Stimulated activated naive B cell treated with anti-CD40 and anti-IgM and Interleukin-4, amounts not matched to agents 10 μg/mL and 1 μg/mL and 100 μg/mL, for 72 hours (primary cell): ENCODE measurements around the gene PRAC1.

Source experiments
- ATAC-seq, 2 donors: fragments of 150-1000 bp; cut with Tn5 transposase; replicated peaks; 2 replicates each; pipeline ENCODE4 v1.10.0; 2021; ENCODE audit warnings: moderate library complexity in 1 of 2
- DNase-seq: peaks from one replicate; pipeline ENCODE4 v3.0.0; 2021
- H3K27ac Mint-ChIP-seq: one replicate; pipeline ENCODE4 v1.8.0; 2022; ENCODE audit warnings: mild to moderate bottlenecking, mixed read lengths
- H3K27me3 Mint-ChIP-seq, 2 donors: one replicate each; pipeline ENCODE4 v1.8.0; 2022; ENCODE audit warnings: mixed read lengths in 2 of 2
- H3K36me3 Mint-ChIP-seq, 2 donors: one replicate each; pipeline ENCODE4 v1.8.0; 2022; ENCODE audit warnings: mixed read lengths in 2 of 2, mild to moderate bottlenecking in 1 of 2
- H3K4me1 Mint-ChIP-seq, 2 donors: one replicate each; pipeline ENCODE4 v1.8.0; 2022; ENCODE audit warnings: mixed read lengths in 2 of 2, mild to moderate bottlenecking in 1 of 2
- H3K4me3 Mint-ChIP-seq, 2 donors: one replicate each; pipeline ENCODE4 v1.8.0; 2022; ENCODE audit warnings: mild to moderate bottlenecking in 2 of 2, mixed read lengths in 2 of 2, moderate library complexity in 1 of 2
- H3K9me3 Mint-ChIP-seq, 2 donors: one replicate each; pipeline ENCODE4 v1.8.0; 2022; ENCODE audit warnings: mixed read lengths in 2 of 2, mild to moderate bottlenecking in 1 of 2

PRAC1 gene

DNA sequence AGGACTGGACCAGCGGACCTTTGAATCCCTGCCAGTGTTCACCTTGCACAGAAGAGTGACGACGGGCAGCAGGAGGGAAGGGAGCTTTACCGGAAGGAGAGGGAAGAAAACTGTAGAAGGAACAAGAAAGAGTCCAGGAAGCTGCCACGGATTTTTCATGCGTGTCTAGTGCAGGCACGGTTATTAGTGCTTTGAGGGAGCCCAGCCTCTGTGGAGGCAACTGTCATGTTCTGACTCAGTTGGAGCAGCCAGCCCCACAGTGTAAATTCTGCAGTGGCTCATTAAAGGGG, 12.7 kb upstream of the PRAC1 start:
- Mint-ChIP-seq H3K36me3 (peaks cover 1 to 3% of the 10 kb centered on the region in 2 donors), H3K27me3 (peaks cover 79 to 91% of the 10 kb centered on the region in 2 donors), H3K4me1 (peaks cover 17 to 38% of the 10 kb centered on the region in 2 donors), H3K27ac (no peak overlapping the region), H3K9me3 (peaks cover 0 to 2% of the 10 kb centered on the region in 2 donors), H3K4me3 (no peak overlapping the region)
- no peak for DNase-seq
- no peak for ATAC-seq

DNA sequence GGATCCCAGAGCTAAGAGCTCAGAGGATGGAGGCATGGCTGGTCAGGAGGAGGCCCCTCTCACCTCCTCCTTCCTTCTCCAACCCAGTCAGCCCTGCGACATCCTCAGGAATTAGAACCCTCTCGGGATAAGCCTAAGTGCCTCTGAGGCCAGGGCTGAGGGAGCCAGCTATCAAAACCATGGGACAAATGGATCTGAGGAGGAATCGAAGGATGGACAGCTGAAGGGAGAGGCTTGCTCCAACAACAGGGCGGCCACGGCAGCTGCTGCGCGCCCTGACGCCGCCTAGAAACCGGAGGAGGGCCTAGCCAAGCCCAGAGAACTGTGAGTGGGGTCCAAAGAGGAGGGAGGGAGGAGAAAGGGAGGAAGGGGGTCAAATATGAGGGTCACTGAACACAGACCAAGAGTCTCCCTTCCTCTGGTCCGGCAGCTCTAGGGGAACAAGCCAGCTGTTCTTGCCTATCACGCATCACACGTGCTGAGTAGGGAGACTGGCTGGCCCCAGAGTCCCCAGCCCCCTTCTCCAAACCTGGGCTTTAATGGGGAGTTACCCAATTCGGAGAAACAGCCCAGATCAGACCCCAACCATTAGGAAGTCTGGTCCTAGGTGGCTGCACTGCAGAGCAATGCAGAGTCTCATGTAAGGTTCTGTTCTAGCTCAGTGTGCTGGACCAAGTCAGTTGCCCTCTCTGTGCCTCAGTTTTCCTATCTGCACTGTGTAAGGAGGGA, 12.2 kb upstream of the PRAC1 start:
- no peak for ATAC-seq

DNA sequence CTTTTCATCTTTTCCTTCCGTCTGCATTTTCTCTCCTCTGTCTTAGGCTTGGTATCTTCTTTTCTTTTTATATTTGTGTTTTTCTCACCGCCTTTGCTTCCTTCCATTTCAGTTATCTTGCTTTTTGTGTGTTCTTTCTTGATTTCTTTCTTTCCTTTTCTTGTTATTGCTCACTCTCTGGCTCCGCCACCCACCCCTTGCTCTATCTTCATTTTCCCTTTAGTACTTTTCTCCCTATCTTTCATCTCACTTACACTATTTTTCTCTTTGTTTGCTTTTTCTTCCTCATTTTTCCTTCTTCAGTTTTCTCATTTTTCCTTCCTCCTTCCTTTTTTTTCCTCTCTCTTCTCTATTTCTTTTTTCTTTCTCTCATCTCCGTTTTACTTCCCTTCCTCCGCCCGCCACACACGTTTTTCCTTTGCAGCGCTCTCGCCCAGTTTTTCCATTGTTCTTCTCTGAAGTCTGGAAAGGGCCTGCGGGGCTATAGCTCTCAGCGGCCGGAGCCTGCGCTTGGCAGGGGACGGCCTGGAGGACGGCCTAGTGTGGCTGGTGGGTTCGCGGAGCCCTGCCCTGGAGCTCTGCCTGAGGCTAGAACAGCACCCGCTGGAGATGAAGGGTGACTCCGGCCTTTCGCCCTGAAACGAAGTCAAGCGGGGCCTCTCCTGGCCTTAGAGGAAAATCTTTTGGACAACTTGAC, 11.5 kb upstream of the PRAC1 start:
- Mint-ChIP-seq H3K27ac (peak overlapping the region; percentile 49), H3K36me3 (peaks cover 0 to 1% of the 10 kb centered on the region in 2 donors), H3K4me3 (peak overlapping the region; percentile 22 to 48), H3K27me3 (peaks cover 80 to 94% of the 10 kb centered on the region in 2 donors), H3K4me1 (peaks cover 23 to 38% of the 10 kb centered on the region in 2 donors), H3K9me3 (peaks cover 0 to 2% of the 10 kb centered on the region in 2 donors)
- DNase-seq (no peak), ATAC-seq (no peak)

More for the DNA sequence above, 12.2 kb upstream of the PRAC1 start:
- no peak for DNase-seq
- Mint-ChIP-seq H3K27me3 (peaks cover 80 to 94% of the 10 kb centered on the region in 2 donors), H3K4me1 (peaks cover 18 to 39% of the 10 kb centered on the region in 2 donors), H3K27ac (no peak overlapping the region), H3K36me3 (peaks cover 1 to 3% of the 10 kb centered on the region in 2 donors), H3K9me3 (peaks cover 0 to 2% of the 10 kb centered on the region in 2 donors), H3K4me3 (no peak overlapping the region)

DNA sequence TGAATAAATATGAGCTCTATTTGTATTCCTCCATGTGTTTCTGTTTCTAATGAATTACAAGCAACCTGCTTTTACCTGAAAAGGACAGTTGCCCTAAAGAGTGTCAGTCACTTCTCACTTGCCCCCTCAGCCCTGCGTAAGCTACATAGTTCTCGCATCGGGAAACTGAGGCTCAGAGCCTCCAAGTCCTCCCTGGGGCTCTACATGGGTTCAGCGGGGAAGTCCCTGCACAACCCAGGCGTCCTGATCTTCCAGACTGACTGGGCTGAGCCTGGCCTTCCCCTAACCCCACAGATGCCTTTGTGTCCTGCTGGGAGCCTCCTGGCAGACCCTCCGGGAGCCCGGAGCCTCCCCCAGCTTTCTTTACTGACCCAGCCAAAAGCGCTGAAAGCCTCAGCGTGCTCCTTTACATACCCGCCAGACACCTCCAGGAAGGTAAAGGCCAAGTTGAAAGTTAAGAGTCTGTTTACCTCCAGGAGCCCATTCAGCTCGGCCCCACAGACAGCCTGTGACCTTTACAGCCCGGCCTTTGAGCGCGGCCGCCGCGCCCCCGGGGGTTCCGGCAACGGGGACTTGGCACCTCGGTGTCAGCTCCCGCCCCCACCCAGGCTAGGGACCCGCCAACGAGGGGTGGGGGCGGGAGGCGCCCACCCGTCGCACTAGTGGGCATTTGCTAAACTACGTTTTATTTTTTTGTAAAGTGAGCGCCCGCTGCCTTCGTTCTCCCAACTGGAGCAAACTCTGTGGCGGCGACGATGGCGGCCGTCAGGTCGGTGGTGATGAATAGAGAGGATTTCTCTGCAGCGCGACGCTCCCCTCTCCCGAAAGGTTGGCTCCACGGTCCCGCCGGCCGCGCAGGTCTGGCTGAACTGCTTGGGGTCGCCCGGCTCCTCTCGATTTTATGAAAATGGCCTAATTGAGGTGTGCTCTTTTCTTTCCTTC, 10.6 kb upstream of the PRAC1 start:
- Mint-ChIP-seq H3K4me3 (peak overlapping the region; percentile 22 to 48), H3K9me3 (peaks cover 0 to 2% of the 10 kb centered on the region in 2 donors), H3K36me3 (peaks cover 0 to 3% of the 10 kb centered on the region in 2 donors), H3K27ac (peak overlapping the region; percentile 49), H3K4me1 (peaks cover 28 to 43% of the 10 kb centered on the region in 2 donors), H3K27me3 (peaks cover 79 to 96% of the 10 kb centered on the region in 2 donors)
- ATAC-seq (no peak), DNase-seq (no peak)

DNA sequence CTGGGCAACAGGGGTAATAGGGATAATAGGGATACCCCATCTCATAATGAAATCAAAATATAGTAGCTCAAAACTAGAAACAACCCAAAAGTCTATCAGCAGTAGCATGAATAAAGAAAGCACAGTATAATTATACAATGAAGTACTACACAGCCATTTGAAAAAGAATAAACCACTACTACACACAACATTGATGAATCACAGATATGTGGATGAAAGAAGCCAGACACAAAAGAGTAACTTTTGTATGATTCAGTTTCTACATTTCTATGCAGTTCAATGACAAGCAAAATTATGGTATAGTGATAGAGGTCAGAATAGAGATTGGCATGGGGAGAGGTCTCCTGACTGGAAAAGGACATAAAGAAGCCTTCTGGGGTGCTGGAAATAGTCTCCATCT, 9.0 kb upstream of the PRAC1 start:
- H3K27ac Mint-ChIP-seq, result no peak overlapping the region
- H3K4me3 Mint-ChIP-seq, result no peak overlapping the region
- no peak for ATAC-seq
- H3K4me1 Mint-ChIP-seq, result peaks cover 30 to 49% of the 10 kb centered on the region in 2 donors
- no peak for DNase-seq
- peaks cover 83 to 97% of the 10 kb centered on the region in 2 donors for H3K27me3 Mint-ChIP-seq
- H3K9me3 Mint-ChIP-seq, result no peaks in the 10 kb centered on the region
- peaks cover 0 to 3% of the 10 kb centered on the region in 2 donors for H3K36me3 Mint-ChIP-seq

DNA sequence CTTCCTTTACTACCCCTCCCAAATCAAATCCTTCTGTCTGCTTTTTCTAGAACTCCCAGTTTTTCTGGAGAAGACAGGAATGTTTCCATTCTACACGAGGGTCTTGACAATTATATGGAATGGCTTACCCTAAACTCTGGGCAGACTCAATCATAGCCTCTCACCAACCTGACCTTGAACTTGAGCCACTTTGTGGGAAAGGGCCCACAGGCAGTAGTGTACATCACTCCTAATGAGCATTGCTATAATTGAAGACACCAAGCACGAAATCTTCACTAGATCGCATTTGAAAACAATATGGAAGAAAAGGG, 7.9 kb upstream of the PRAC1 start:
- no peak for DNase-seq
- Mint-ChIP-seq H3K36me3 (peaks cover 0 to 3% of the 10 kb centered on the region in 2 donors), H3K27ac (no peak overlapping the region), H3K4me3 (no peak overlapping the region), H3K27me3 (peaks cover 84 to 97% of the 10 kb centered on the region in 2 donors), H3K4me1 (peaks cover 30 to 56% of the 10 kb centered on the region in 2 donors), H3K9me3 (no peaks in the 10 kb centered on the region)
- no peak for ATAC-seq

DNA sequence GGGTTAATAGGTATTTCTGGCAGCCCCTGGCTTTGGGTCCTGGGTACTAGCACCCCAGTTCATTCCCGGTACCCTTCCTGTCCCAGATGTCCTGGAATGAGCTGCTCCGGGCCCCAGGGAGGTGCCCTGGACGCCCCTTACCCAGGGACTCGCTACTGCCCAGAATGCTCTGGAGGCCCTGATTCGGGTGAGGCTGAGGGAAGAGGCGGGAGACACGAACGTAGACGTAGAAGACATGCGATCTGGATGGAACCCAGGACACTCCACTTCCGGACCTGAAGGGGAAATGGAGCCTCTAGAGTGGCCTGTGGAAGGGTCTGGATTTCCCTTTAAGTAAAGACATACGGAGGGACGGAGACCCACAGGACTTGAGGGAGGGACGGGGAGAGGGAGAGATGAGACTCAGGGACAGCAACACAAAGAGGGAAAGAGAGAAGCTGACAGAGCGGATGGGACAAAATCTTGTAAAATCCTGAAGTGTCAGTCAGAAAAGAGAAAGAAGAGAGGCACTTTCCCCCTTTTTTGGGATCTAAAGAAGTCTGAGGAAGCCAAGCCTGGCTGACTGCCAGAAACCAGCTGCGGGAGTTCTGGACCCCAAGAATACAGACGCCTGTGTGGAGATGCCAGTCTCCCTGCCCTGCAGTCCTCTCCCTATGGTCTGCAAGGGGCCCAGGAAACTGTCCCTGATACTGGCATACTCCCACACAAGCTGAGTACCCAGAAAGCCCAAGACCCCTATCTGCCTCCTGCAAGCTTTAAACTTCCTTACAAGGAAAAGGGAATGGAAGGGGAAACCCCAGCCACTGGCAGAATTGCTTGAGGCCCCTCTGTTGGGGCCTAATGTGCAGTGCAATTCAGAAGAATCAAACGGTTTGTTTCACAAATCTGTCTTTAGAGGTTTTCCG, 7.3 kb upstream of the PRAC1 start:
- no peak for ATAC-seq
- Mint-ChIP-seq H3K27ac (no peak overlapping the region), H3K4me3 (no peak overlapping the region), H3K9me3 (no peaks in the 10 kb centered on the region), H3K36me3 (peaks cover 0 to 4% of the 10 kb centered on the region in 2 donors), H3K4me1 (peaks cover 30 to 56% of the 10 kb centered on the region in 2 donors), H3K27me3 (peaks cover 84 to 97% of the 10 kb centered on the region in 2 donors)
- no peak for DNase-seq

DNA sequence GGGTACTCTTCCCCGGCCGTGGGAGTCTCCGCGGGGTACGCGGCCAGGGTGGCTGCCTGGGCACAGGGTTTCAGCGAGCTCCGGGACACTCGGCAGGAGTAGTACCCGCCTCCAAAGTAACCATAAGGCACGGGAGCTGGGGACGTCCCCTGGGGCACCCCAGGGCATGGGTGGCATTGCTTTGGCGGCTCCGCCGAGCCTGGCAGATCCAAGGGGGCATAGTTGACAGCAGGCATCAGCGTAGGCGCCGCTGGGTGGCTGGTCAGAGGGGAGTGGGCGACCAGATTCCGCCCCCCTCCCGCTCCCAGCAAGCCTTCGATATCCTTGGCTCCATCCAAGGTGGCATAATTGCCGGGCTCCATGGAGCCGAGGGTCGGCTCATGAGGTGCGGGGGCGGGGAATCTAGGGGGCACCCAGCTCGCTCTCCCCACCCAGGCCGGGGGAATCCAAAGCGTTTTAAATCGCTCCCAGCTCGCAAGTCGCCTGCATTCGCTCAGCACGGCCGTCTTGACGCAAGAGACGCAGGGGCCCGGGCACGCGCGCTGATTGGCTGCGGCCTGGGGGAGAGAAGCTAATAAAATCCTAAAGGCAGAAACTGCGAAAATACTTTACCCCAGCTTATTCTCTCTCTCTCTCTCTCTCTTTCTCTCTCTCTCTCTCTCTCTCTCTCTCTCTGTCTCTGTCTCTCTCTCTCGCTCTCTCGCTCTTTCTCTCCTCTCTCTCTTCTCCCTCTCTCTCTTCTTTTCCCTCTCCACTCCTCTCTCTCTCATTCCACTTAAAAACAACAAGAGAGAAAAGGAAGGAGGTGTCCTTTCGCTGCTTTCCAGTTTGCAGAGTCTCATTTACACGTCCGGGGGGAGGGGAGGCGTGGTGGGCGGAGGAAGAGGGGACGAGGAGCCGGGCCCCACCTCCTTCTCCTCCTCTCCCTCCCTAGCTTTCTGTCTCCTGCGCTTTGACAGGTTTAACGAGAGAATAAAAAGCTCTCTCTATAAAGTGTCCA, 6.2 kb upstream of the PRAC1 start, which contains the start of gene HOXB13:
HOXB13 (minus strand) TSS at position 519 of the 1,000 bp plus-strand sequence; CDS start at position 362, 157 bp downstream.
- Mint-ChIP-seq H3K27me3 (peaks cover 84 to 97% of the 10 kb centered on the region in 2 donors), H3K36me3 (peaks cover 0 to 5% of the 10 kb centered on the region in 2 donors), H3K4me1 (peaks cover 26 to 56% of the 10 kb centered on the region in 2 donors), H3K27ac (peak within 1 kb of the TSS; percentile 27), H3K9me3 (no peaks in the 10 kb centered on the region), H3K4me3 (peak within 1 kb of the TSS; percentile 66 to 67)
- ATAC-seq (no peak), DNase-seq (no peak)

DNA sequence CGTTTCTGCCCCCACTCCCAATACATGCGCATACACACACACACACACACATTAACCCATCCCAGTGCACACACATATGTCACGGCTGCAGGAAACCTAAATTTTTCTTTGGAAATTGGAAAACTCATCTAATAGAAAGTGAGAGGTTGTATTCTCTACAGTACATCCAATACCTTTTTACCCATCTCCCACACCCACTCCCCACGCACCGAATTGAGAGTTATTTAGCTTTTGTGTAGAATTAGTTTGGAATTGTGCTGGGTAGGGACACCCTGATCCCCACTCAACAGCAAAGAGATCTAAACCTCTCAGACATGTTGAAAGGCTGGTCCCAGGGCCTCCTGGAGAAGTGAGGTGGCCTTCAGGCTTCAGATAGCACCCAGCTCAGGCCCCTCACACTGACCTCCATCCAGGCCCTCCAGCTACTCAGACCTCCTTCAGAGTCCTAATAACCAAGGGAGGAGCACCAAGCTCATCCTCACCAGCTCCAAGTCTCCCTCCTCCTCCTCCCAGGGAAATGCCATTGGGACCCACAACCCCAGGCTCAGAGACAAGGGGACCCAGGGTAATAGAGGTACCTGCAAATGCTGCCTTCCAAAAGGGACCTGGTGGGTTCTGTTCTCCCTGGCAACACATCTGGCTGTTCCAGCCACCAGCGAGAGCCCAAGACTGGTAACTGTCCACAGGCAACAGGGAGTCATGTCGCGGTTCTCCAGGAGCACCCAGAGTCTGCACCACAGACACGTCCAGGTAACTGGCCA, 5.3 kb upstream of the PRAC1 start:
- H3K9me3 Mint-ChIP-seq, result no peaks in the 10 kb centered on the region
- DNase-seq (no peak), ATAC-seq (peak; percentile 38 to 50)
- peak overlapping the region; percentile 57 for H3K27ac Mint-ChIP-seq
- peaks cover 86 to 97% of the 10 kb centered on the region in 2 donors for H3K27me3 Mint-ChIP-seq
- H3K4me3 Mint-ChIP-seq, result peak overlapping the region; percentile 59 to 67
- peaks cover 21 to 56% of the 10 kb centered on the region in 2 donors for H3K4me1 Mint-ChIP-seq
- H3K36me3 Mint-ChIP-seq, result peaks cover 0 to 5% of the 10 kb centered on the region in 2 donors

DNA sequence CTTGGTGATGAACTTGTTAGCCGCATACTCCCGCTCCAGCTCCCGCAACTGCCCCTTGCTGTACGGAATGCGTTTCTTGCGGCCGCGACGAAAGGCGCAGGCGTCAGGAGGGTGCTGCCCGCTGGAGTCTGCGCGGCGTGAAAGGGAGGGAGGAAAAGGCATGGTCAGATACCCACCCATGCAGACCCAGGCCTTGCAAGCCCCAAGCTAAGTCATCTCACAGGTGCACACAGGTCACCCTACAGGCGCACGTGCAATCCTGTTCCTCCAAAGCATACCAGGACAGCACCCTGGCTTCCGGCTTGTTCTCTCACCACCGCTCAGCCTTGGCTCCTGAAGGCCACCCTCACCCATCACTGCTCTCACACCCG, 4.6 kb upstream of the PRAC1 start:
- H3K4me1 Mint-ChIP-seq, result peaks cover 21 to 56% of the 10 kb centered on the region in 2 donors
- H3K9me3 Mint-ChIP-seq, result no peaks in the 10 kb centered on the region
- H3K27ac Mint-ChIP-seq, result peak overlapping the region; percentile 57
- DNase-seq (no peak), ATAC-seq (peak; percentile 52 to 54)
- H3K4me3 Mint-ChIP-seq, result peak overlapping the region in 1 of 2 donors; percentile 52
- peaks cover 0 to 5% of the 10 kb centered on the region in 2 donors for H3K36me3 Mint-ChIP-seq
- H3K27me3 Mint-ChIP-seq, result peaks cover 88 to 97% of the 10 kb centered on the region in 2 donors

DNA sequence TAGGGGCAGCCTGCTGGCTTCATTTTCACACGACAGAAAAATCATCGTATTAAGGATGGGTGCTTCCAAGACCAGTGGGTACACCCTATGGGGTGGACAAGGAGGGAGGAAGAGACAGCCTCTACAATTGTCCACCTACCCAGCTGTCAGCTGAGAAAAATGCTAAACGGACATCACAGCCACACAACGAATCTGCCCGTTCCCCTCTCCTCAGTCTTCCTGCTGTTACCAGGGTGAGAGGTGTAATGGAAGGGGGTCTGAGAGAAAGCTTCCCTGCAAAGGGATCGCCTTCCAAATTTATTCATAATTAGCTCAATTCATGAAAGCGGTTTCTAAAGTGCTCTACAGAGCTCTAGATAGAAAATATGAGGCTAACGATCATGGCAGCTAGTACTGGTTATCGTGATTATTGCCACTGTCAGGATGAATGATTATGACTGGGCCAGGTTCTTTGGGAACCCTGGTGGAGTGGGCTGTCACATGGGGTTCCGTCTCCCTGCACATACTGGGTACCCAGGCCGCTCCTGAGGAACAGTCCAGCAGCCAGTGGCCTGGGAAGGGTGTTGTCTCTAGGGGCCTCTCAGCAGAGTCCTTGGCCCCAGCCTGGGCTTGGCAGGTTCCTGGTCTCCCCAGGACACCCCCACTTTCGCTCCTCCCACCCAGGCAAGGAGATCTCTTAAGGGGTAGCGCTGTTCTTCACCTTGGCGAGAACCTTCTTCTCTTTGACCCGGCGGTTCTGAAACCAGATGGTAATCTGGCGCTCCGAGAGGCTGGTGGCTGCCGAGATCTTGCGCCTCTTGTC, 4.0 kb upstream of the PRAC1 start:
- Mint-ChIP-seq H3K27ac (peak overlapping the region; percentile 47), H3K36me3 (peaks cover 0 to 5% of the 10 kb centered on the region in 2 donors), H3K9me3 (no peaks in the 10 kb centered on the region), H3K4me1 (peaks cover 21 to 56% of the 10 kb centered on the region in 2 donors), H3K27me3 (peaks cover 89 to 97% of the 10 kb centered on the region in 2 donors), H3K4me3 (no peak overlapping the region)
- ATAC-seq (peak; percentile 48 to 50), DNase-seq (no peak)
